Omental fat pad (tissue), 4 donors: ENCODE data around the gene MT1A. TPM values are rescaled to one million over a fixed set of nuclear protein-coding genes. Genes with fewer than 3 reads are reported as not detected.

Experiments used
- ATAC-seq: fragments of 150-250 bp; one replicate; pipeline ENCODE4 v1.9.1; 2016; ENCODE audit warnings: mild to moderate bottlenecking, moderate library complexity; ENCODE audit not compliant: low FRiP score
- DNase-seq: peaks from one replicate; pipeline ENCODE4 v3.0.0-alpha.2; 2019; ENCODE audit warnings: low spot score
- total RNA-seq, 4 donors: library from RNA; depleted of rRNA; stranded (reverse); fragments of >200 nt; gene quantifications; one replicate each; pipeline ENCODE4 v1.1.0, GENCODE V29; 2016
- TF ChIP-seq, protein P1 (sequence below), 3 donors: fragments of 450-650 bp; IDR thresholded peaks; one replicate each; pipeline ENCODE4 v1.5.1; 2016 to 2017; ENCODE audit warnings: antibody characterized with exemption in 3 of 3, mild to moderate bottlenecking in 3 of 3, moderate library complexity in 2 of 3

MT1A gene
- total RNA-seq, 4 donors from 2014 or later = 88.4 to 1,854 (median 643) TPM

DNA sequence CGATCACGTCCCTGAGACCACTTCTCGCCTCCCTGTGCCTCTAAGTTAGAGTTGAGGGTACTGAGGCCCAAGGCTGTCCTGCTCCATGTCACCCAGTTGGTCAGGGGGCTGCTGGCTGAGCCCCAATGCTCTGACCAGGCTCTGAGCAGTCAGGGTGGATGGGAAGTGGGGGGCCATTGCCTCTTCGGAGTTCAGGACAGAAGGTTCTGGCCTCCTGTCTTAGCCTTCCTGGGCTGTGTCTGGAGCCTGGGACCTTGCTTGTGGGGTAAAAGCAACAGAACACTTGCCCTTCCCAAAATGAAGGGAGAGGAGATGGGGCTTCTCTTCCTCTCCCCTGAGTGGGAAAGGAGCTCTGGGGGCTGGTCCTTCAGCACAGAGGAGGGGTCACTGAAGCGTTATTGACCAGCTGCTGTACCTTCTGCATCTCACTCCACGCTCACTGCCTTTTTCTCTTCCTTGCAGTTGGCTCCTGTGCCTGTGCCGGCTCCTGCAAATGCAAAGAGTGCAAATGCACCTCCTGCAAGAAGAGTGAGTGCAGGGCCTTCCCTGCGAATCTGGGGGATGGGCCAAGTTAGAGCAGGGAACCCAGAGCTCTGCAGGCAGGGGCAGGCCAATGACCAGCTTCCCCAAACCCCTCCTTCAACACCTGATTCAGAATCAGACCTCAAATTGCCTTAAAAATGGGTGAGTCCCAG is 44.4 kb downstream of the MT1A start:
- ATAC-seq = no peak
- DNase-seq = no peak
- TF ChIP-seq, protein P1, sequence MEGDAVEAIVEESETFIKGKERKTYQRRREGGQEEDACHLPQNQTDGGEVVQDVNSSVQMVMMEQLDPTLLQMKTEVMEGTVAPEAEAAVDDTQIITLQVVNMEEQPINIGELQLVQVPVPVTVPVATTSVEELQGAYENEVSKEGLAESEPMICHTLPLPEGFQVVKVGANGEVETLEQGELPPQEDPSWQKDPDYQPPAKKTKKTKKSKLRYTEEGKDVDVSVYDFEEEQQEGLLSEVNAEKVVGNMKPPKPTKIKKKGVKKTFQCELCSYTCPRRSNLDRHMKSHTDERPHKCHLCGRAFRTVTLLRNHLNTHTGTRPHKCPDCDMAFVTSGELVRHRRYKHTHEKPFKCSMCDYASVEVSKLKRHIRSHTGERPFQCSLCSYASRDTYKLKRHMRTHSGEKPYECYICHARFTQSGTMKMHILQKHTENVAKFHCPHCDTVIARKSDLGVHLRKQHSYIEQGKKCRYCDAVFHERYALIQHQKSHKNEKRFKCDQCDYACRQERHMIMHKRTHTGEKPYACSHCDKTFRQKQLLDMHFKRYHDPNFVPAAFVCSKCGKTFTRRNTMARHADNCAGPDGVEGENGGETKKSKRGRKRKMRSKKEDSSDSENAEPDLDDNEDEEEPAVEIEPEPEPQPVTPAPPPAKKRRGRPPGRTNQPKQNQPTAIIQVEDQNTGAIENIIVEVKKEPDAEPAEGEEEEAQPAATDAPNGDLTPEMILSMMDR (IDR thresholded peaks at IDR 0.05) = no peak

DNA sequence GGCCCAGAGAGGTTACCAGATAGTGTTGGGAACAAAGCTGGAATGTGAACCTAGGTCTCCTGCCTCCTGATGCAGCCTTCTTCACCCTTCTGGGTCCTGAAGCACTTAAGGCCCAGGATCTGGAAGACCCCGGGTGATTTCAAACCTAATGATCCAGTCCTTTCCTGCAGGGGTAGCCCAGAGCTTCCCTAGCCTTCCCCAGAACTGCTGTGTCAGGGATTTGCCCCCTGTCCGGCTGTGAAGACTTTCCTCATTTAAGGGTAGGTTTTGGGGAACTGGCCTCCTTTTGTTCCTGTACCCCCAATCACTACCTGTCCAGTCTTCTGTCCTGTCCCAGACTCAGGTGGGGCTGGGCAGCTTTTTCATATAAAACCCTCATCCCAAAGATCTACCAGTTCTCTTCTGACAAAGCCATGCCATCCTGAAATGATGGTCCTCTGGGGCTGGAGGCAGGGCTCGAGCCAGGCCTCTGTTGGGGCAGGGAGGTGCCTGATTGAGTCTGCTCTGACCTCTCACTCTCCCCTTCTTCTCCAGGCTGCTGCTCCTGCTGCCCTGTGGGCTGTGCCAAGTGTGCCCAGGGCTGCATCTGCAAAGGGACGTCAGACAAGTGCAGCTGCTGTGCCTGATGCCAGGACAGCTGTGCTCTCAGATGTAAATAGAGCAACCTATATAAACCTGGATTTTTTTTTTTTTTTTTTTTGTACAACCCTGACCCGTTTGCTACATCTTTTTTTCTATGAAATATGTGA is 45.1 kb downstream of the MT1A start:
- DNase-seq = no peak
- ATAC-seq = no peak
- TF ChIP-seq, protein P1 (IDR thresholded peaks at IDR 0.05) = no peak

DNA sequence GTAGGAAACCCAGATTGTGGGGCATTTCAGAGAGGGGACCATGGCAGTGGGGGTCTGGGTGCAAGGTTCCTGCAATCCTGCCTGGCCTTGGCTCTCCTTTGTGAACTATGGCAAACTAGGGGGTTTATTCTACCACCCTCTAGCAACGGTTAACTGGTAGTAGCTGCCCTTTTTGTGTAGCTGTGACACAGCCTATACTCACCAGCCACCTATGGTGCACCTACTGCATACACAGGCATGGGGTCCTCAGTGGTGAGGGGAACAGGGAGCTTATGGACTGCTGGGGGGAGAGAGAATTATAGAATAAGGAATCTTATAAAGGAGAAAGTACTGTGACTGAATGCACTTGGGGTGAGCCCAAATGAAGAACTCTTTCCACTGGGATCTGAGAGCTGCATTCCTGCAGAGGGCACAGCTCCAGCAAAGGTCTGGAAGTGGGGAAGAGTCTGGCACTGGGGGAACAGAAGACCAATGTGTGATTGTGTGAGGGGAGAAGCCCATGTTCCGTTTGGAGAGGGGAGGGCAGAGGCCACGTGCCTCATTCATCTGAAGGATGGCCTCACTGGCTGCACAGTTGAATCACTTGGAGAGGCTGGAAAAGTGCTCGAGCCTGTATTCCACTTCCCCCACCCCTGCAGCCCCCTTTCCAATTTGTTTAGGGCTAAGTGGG is 45.9 kb downstream of the MT1A start:
- TF ChIP-seq, protein P1 (IDR thresholded peaks at IDR 0.05) = no peak
- DNase-seq (no peak), ATAC-seq (peak; percentile 9)

DNA sequence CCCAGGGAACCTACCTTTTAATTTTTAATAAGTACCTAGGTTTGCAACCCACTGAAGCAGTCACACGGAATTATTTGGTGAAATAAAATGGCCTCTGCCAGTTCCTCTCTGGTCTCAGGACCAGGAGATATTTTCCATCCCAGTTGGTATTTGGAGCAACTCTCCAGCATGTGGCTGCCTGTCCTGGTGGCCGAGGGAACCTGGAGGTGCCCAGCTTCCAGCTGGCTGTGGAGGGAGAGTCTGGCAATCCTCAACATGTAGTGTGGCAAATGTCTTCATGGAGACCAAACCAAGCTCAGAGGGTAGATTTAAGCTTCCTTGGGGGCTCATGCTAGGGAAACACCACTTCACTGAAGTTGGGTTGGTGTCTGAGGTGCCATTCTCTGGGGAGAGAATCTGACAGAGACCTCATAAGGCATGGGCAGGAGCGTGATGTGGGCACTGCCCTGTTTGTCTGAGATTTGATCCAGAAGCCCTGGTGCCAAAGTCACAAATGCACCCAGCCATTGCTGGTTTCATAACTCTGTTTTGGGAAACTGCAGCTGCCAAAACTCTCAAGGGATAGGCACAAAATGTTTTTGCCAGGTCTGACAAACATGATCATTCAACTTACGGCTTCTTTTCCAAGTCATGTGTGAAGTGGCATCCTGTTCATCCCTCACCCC is 46.6 kb downstream of the MT1A start:
- no peak for ATAC-seq
- DNase-seq = no peak
- TF ChIP-seq, protein P1 (IDR thresholded peaks at IDR 0.05) = no peak

DNA sequence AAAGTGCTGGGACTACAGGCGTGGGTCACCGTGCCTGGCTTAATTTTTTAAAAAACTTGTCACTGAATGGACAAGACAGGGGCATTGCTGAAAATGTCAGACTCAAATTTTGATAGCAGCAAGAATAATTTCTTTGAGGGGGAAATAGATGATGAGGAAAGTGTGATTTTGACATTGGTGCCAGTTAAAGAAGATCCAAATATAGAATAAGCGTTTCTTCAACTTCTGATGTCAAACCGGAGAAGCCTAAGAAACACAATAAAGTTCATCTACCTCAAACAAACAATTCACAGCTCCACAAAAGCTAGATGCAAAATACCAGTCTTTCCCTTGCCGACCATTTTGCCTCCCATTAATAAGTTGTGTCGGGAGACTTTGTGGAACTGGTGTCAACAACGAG is 48.3 kb downstream of the MT1A start:
- DNase-seq (no peak), ATAC-seq (no peak)
- TF ChIP-seq, protein P1 (IDR thresholded peaks at IDR 0.05) = no peak

DNA sequence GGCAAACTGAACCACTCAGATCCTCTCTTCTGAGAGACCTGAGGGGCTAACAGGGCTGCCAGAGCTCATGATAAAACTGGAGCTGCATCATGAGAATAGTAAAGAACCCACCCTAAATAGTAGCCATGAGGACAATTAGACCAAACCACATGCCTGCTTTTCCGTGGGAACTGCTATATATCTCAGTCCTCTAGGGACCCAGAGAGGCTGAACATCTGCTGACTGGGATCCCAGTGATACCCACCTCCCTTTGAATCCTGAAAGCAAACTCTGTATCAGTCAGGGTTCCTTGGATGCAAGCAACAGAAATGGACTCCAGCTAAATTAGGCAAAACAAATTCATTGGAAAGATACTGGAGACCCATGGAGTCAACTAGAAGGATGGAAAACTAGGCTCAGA is 50.3 kb downstream of the MT1A start:
- no peak for ATAC-seq
- TF ChIP-seq, protein P1 (IDR thresholded peaks at IDR 0.05) = no peak
- DNase-seq = no peak
